Bronchial epithelial cell (primary cell): ENCODE measurements around the gene ZC4H2. TPM values are rescaled to one million over a fixed set of nuclear protein-coding genes. Genes with fewer than 3 reads are reported as not detected.

Experiments used
- DNase-seq: peaks from one replicate; pipeline ENCODE4 v3.0.0-alpha.2; 2010; ENCODE audit warnings: low read depth
- FAIRE-seq: peaks from 2 replicates; lab custom pipeline; 2011; peaks lifted over from hg19 to GRCh38; lab: Jason Lieb, UNC
- H3K27me3 ChIP-seq: 2 replicates; pipeline ENCODE4 v1.5.1; 2011; ENCODE audit warnings: low read length; ENCODE audit not compliant: control insufficient read depth, insufficient read depth
- H3K36me3 ChIP-seq: 2 replicates; pipeline ENCODE4 v1.5.1; 2011; ENCODE audit warnings: low read length; ENCODE audit not compliant: control insufficient read depth, insufficient read depth
- H3K4me3 ChIP-seq: 2 replicates; pipeline ENCODE4 v1.5.1; 2011; ENCODE audit warnings: mild to moderate bottlenecking, low read depth, low read length, control low read depth
- total RNA-seq: library from RNA; depleted of rRNA; stranded (reverse); fragments of >200 nt; gene quantifications from 2 replicates; pipeline ENCODE4 v1.2.1, GENCODE V29; 2014
- TF ChIP-seq, protein P1 (sequence below): IDR thresholded peaks from 2 replicates; pipeline ENCODE4 v1.5.1; 2011; ENCODE audit warnings: mild to moderate bottlenecking, moderate library complexity, low read length, control low read depth, inconsistent platforms; ENCODE audit not compliant: insufficient read depth, severe bottlenecking

The ZC4H2 gene
- total RNA-seq, 1 donor from 2014 or later: 1.3 TPM

DNA sequence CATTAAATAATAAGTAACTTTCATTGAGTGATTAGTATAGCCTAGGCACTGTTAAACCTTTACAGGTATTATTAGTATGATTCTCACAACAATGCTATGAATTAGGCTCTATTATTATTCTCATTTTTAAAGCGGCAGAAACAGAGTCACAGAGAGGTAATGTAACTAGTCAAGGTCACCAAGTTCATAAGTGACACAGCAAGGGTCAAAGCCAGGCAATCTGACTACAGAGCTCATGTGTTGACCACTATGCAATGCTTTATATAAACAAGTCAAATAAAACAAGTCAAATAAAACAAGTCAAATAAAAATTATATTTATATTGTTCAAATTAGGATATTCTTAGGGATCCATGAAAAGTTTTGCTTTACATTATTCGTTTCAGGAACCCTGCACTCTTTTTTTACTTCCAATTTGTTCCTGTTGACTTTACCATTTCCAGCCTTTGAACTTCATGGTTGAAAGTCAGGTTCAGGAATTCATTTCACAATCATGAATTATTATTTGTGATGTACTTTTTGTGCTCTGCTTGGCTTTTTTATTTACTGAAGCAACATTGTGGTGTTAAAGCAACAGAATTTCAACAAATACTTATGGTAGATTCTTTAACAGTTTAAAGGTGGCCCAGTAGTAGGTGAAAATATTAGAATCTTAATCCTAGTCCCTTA lies 18.0 kb upstream of the ZC4H2 start:
- H3K27me3 ChIP-seq: no peaks in the 10 kb centered on the region
- TF ChIP-seq, protein P1, sequence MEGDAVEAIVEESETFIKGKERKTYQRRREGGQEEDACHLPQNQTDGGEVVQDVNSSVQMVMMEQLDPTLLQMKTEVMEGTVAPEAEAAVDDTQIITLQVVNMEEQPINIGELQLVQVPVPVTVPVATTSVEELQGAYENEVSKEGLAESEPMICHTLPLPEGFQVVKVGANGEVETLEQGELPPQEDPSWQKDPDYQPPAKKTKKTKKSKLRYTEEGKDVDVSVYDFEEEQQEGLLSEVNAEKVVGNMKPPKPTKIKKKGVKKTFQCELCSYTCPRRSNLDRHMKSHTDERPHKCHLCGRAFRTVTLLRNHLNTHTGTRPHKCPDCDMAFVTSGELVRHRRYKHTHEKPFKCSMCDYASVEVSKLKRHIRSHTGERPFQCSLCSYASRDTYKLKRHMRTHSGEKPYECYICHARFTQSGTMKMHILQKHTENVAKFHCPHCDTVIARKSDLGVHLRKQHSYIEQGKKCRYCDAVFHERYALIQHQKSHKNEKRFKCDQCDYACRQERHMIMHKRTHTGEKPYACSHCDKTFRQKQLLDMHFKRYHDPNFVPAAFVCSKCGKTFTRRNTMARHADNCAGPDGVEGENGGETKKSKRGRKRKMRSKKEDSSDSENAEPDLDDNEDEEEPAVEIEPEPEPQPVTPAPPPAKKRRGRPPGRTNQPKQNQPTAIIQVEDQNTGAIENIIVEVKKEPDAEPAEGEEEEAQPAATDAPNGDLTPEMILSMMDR: no peak
- FAIRE-seq: no peak

DNA sequence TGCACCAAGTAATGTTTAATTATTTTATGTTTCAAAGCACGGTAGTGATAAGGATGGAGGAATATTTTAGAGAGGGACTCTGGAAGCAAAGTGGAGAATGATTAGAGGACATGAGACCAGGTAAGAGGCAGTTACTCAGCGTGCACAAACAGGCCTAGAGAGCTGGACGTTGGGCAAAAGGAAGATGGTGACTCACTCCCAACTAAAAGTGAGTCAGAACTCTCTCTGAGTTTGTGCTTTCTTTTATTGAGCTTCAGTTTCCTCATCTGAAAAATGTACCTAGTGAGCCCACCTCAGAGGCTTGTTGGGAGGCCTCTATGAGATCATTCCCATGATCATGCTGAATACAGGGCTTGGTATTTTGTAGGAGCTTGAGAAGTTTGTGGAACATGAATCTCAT lies 1.6 kb upstream of the ZC4H2 start:
- H3K27me3 ChIP-seq: no peaks in the 10 kb centered on the region
- no peak for FAIRE-seq
- no peaks in the 10 kb centered on the region for H3K36me3 ChIP-seq
- TF ChIP-seq, protein P1: no peak
- no peak overlapping the region for H3K4me3 ChIP-seq
- peak; percentile 84 for DNase-seq

More for the DNA sequence above, 18.0 kb upstream of the ZC4H2 start:
- no peaks in the 10 kb centered on the region for H3K36me3 ChIP-seq
- DNase-seq: no peak
- H3K4me3 ChIP-seq: no peak overlapping the region

DNA sequence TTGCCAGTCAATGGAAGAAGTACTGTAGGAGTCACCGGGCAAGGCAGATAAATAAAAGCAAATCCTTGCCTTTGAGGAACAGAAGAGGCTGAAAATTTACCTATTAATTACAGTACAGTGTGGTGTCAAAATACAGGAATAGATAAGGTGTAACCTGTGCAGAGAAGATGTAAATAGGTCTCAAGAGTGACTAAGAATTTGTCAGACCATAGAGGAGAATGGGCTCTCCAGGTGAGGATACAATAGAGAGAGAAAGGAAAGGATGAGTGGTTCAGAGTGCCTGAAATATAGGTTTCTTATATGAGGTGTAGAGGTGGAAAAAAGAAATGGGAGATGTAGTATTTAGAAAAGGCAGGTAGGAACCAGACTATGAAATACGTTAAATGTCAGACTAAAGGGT lies 801 bp upstream of the ZC4H2 start:
- H3K36me3 ChIP-seq: no peaks in the 10 kb centered on the region
- TF ChIP-seq, protein P1: no peak
- H3K4me3 ChIP-seq: no peak overlapping the region
- H3K27me3 ChIP-seq: no peaks in the 10 kb centered on the region
- no peak for FAIRE-seq
- DNase-seq: peak; percentile 71

DNA sequence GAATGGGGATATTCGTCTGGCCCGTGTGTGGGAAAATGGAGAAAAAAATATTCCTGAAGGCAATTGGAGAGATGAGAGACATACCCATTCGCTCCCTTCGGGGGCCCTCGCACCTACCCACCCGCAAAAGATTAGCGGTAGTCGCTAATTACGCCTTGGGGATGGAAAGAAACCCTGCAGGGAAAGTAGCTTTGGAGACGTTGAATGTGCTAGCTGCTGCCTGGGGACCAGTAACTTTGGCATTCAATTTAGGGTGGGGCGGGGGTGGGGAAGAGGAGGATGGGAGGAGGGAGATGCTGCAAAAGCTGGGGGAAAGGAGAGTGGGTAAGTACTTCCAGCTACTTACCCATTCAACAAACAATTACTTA lies 407 bp upstream of the ZC4H2 start:
- Histone ChIP-seq H3K27me3 (no peaks in the 10 kb centered on the region), H3K36me3 (no peaks in the 10 kb centered on the region), H3K4me3 (peak overlapping the region; percentile 49)
- TF ChIP-seq, protein P1: no peak
- FAIRE-seq (no peak), DNase-seq (no peak)

DNA sequence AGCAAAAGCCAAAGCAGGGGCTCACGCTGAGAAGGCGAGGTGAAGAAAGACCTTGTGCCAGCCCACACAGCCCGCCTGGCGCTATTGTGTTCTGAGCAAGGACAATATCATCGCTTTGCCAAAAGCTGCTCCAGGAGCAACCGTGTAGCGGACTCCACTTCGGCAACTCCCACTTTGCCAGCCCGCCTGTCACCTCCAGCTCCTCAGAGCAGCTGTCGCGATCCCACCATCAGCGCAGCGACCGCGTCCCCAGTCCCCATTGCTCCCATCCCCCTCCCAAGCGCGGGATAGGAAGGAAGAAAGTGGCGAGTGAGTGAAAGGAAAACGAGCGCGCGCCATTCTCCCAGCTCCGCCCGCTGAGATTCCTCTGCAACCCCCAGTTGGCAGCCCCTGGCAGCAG lies 759 bp downstream of the ZC4H2 start:
- peak overlapping the region; percentile 49 for H3K4me3 ChIP-seq
- no peaks in the 10 kb centered on the region for H3K27me3 ChIP-seq
- no peak for FAIRE-seq
- TF ChIP-seq, protein P1: no peak
- H3K36me3 ChIP-seq: no peaks in the 10 kb centered on the region
- peak; percentile 9 for DNase-seq

DNA sequence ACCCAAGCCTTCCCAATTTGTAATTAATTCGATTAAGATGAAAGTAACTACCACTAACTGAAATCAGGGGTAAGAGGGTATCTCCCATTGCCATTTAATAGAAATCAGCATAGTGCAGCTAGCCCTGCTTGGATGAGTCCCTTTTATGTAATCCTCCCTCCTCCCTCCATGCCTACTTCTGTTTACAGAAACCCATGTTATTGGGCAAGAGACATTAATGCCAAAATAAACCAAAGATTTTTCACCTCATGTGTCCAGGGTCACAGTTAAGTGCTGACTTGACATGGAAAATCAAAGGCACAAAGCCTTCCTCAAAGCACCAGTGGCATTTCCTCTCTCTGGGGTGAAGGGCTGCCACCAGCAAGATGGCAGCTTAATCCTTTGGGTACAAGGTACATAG lies 50.8 kb downstream of the ZC4H2 start:
- TF ChIP-seq, protein P1: no peak
- Histone ChIP-seq H3K36me3 (no peaks in the 10 kb centered on the region), H3K27me3 (no peaks in the 10 kb centered on the region), H3K4me3 (no peak overlapping the region)
- FAIRE-seq (no peak), DNase-seq (no peak)
